ENCODE results near the gene RPS21. TPM values are rescaled to one million over a fixed set of nuclear protein-coding genes. Genes with fewer than 3 reads are reported as not detected.

The RPS21 gene
- total RNA-seq, 6 donors from 2014 or later = 94.6 to 1,381 (median 998) TPM

GRCh38 chr20:62366370-62367135, 20.4 kb upstream of the RPS21 start:
- DNase-seq = peak; percentile 85 to 89
- no peaks in the 10 kb centered on the region for H3K9me3 ChIP-seq
- ATAC-seq (ENCODE audit: low FRiP score in 2 of 2) = peak; percentile 0 to 3
- peaks cover 0 to 9% (median 0%) of the 10 kb centered on the region in 4 donors for H3K36me3 ChIP-seq
- peak overlapping the region; percentile 92 to 98 (median 95) for H3K27ac ChIP-seq
- peaks cover 68 to 98% (median 88%) of the 10 kb centered on the region in 4 donors for H3K4me1 ChIP-seq
- TF ChIP-seq POLR2A (IDR thresholded peaks at IDR 0.05) (no peak), CTCF (IDR thresholded peaks at IDR 0.05) (no peak), EP300 (IDR thresholded peaks at IDR 0.05) (no peak), POLR2AphosphoS5 (IDR thresholded peaks at IDR 0.05) (no peak)
- WGBS, 2 donors = 1% methylated on average over 24 of the region's 72 CpGs; no CpG with 5 or more reads in 1 of the 2 donors
- peaks cover 0 to 29% (median 2%) of the 10 kb centered on the region in 4 donors for H3K27me3 ChIP-seq
- H3K4me3 ChIP-seq = peak overlapping the region; percentile 61 to 94 (median 90)

GRCh38 chr20:62367136-62367632, 19.7 kb upstream of the RPS21 start, which contains the start of gene LAMA5:
LAMA5 (minus strand) TSS chr20:62367312; CDS start chr20:62367245, 67 bp downstream.
- WGBS, 2 donors = 0 to 2% methylated on average over 7 to 11 of the region's 70 CpGs
- Histone ChIP-seq H3K27me3 (peaks cover 0 to 29% (median 2%) of the 10 kb centered on the region in 4 donors), H3K4me1 (peaks cover 62 to 92% (median 81%) of the 10 kb centered on the region in 4 donors), H3K36me3 (peaks cover 0 to 3% (median 0%) of the 10 kb centered on the region in 4 donors), H3K27ac (peak within 1 kb of the TSS; percentile 92 to 98 (median 95)), H3K9me3 (no peaks in the 10 kb centered on the region), H3K4me3 (peak within 1 kb of the TSS; percentile 61 to 94 (median 90))
- TF ChIP-seq POLR2AphosphoS5 (IDR thresholded peaks at IDR 0.05) (peak in 1 of 2 donors; percentile 27), POLR2A (IDR thresholded peaks at IDR 0.05) (peak in 3 of 4 donors; percentile 16 to 79 (median 71)), CTCF (IDR thresholded peaks at IDR 0.05) (no peak), EP300 (IDR thresholded peaks at IDR 0.05) (no peak)
- ATAC-seq (ENCODE audit: low FRiP score in 2 of 2) = peak in 1 of 2 donors; percentile 46
- DNase-seq = peak; percentile 66 to 93

- Histone ChIP-seq H3K27me3 (peaks cover 0 to 29% (median 2%) of the 10 kb centered on the region in 4 donors), H3K4me3 (peak overlapping the region; percentile 15 to 94 (median 75)), H3K9me3 (no peaks in the 10 kb centered on the region), H3K27ac (peak overlapping the region; percentile 92 to 98 (median 95)), H3K36me3 (no peaks in the 10 kb centered on the region), H3K4me1 (peaks cover 57 to 86% (median 75%) of the 10 kb centered on the region in 4 donors)
- ATAC-seq (ENCODE audit: low FRiP score in 2 of 2) = no peak
- 0 to 10% methylated on average over 7 to 21 of the region's 37 CpGs for WGBS, 2 donors
- TF ChIP-seq EP300 (IDR thresholded peaks at IDR 0.05) (no peak), CTCF (IDR thresholded peaks at IDR 0.05) (no peak), POLR2A (IDR thresholded peaks at IDR 0.05) (no peak), POLR2AphosphoS5 (IDR thresholded peaks at IDR 0.05) (no peak)
- peak in 1 of 2 donors; percentile 89 for DNase-seq
Measured at GRCh38 chr20:62367633-62368391, 19.1 kb upstream of the RPS21 start.

- Histone ChIP-seq H3K27me3 (peaks cover 0 to 29% (median 2%) of the 10 kb centered on the region in 4 donors), H3K9me3 (no peaks in the 10 kb centered on the region), H3K4me1 (peaks cover 50 to 79% (median 68%) of the 10 kb centered on the region in 4 donors), H3K27ac (peak overlapping the region; percentile 92 to 98 (median 95)), H3K36me3 (no peaks in the 10 kb centered on the region), H3K4me3 (peak overlapping the region in 3 of 4 donors; percentile 61 to 94 (median 89))
- 15 to 25% methylated on average over 8 to 15 of the region's 15 CpGs for WGBS, 2 donors
- TF ChIP-seq EP300 (IDR thresholded peaks at IDR 0.05) (no peak), CTCF (IDR thresholded peaks at IDR 0.05) (no peak), POLR2A (IDR thresholded peaks at IDR 0.05) (no peak), POLR2AphosphoS5 (IDR thresholded peaks at IDR 0.05) (no peak)
- ATAC-seq (ENCODE audit: low FRiP score in 2 of 2) (no peak), DNase-seq (peak in 1 of 2 donors; percentile 66)
Measured at GRCh38 chr20:62368392-62368975, 18.4 kb upstream of the RPS21 start.
